B cell (primary cell): ENCODE results near the gene PGA3. TPM values are rescaled to one million over a fixed set of nuclear protein-coding genes. Genes with fewer than 3 reads are reported as not detected.
"Not testable (repeated sequence)": the region's sequence is repeated elsewhere in the genome, so short reads cannot be mapped to it uniquely, and the experiment has no call there.

Experiments used
- ATAC-seq: fragments of 200-7000 bp; cut with Tn5 transposase; one replicate; pipeline ENCODE4 v1.10.0; 2021; ENCODE audit warnings: low read depth, mild to moderate bottlenecking, moderate number of reproducible peaks, moderate library complexity
- CTCF ChIA-PET: fragments of 350-600 bp; sonication (Branson Sonifier 250); formaldehyde crosslinking; loops from one replicate; lab custom pipeline; 2021; ENCODE audit warnings: antibody characterized with exemption, inconsistent platforms; lab: Charles Lee
- POLR2A ChIA-PET: fragments of 350-600 bp; sonication (Branson Sonifier 250); formaldehyde crosslinking; loops from one replicate; lab custom pipeline; 2021; ENCODE audit warnings: antibody characterized with exemption; lab: Charles Lee
- DNase-seq: peaks from one replicate; pipeline ENCODE4 v3.0.0; 2013
- H2AFZ ChIP-seq: 2 replicates; pipeline ENCODE4 v1.6.1; 2012; ENCODE audit warnings: mild to moderate bottlenecking, low read depth, low read length; ENCODE audit not compliant: insufficient read depth, poor library complexity, severe bottlenecking
- H3K27ac ChIP-seq, 2 donors: 1 replicate in 1 of 2; 2 replicates in 1 of 2; pipeline ENCODE4 v1.5.1; 2012 to 2013; ENCODE audit warnings: low read length in 2 of 2, mild to moderate bottlenecking in 2 of 2, moderate library complexity in 1 of 2
- H3K27me3 ChIP-seq, 4 experiments: fragments of 200-600 bp in 1 of 4; sonication (generic) in 1 of 4; replicated peaks in 1 of 4; 1 replicate in 2 of 4; 2 replicates in 2 of 4; pipeline versions ENCODE4 v1.6.1 to v1.7.0; 2013 to 2016; ENCODE audit warnings: low read length in 3 of 4, mild to moderate bottlenecking in 2 of 4, mixed read lengths in 1 of 4, moderate library complexity in 1 of 4; ENCODE audit not compliant: insufficient read depth in 4 of 4, control insufficient read depth in 3 of 4; ENCODE audit errors: control extremely low read depth in 1 of 4
- H3K36me3 ChIP-seq, 2 experiments: replicated peaks in 1 of 2; 1 replicate in 1 of 2; 2 replicates in 1 of 2; pipeline versions ENCODE4 v1.6.1 to v1.7.1; 2013; ENCODE audit warnings: low read length in 1 of 2; ENCODE audit not compliant: insufficient read depth in 2 of 2, control insufficient read depth in 1 of 2; ENCODE audit errors: control extremely low read depth in 1 of 2, extremely low read depth in 1 of 2
- H3K4me1 ChIP-seq, 2 donors: fragments of 200-600 bp in 1 of 2; sonication (generic) in 1 of 2; 1 replicate in 1 of 2; 2 replicates in 1 of 2; pipeline versions ENCODE4 v1.5.1 to v1.6.1; 2013 to 2017; ENCODE audit warnings: low read length in 2 of 2; ENCODE audit not compliant: control insufficient read depth in 2 of 2, insufficient read depth in 2 of 2
- H3K4me2 ChIP-seq: replicated peaks from 2 replicates; pipeline ENCODE3; 2012; ENCODE audit warnings: mild to moderate bottlenecking, low read depth, low read length; ENCODE audit not compliant: poor library complexity, severe bottlenecking
- H3K4me3 ChIP-seq, 5 experiments: fragments of 200-600 bp in 1 of 5; sonication (generic) in 1 of 5; 1 replicate in 3 of 5; 2 replicates in 2 of 5; pipeline versions ENCODE4 v1.5.1 to v1.7.0; 2011 to 2016; ENCODE audit warnings: low read length in 4 of 5, mild to moderate bottlenecking in 4 of 5, low read depth in 2 of 5, control low read depth in 1 of 5, moderate library complexity in 1 of 5; ENCODE audit not compliant: insufficient read depth in 1 of 5; ENCODE audit errors: control extremely low read depth in 1 of 5, extremely low read depth in 1 of 5
- H3K79me2 ChIP-seq: fragments of 200-600 bp; sonication (generic); one replicate; pipeline ENCODE4 v1.6.0; 2016; ENCODE audit warnings: low read length; ENCODE audit not compliant: control insufficient read depth, insufficient read depth
- H3K9ac ChIP-seq: fragments of 200-600 bp; sonication (generic); 2 replicates; pipeline ENCODE4 v1.6.1; 2017; ENCODE audit warnings: mild to moderate bottlenecking, low read length, moderate library complexity
- H3K9me3 ChIP-seq, 3 donors: one replicate each; pipeline versions ENCODE4 v1.6.1 to v1.7.1; 2013; ENCODE audit warnings: low read length in 2 of 3; ENCODE audit not compliant: control insufficient read depth in 2 of 3, insufficient read depth in 1 of 3; ENCODE audit errors: control extremely low read depth in 1 of 3
- H4K20me1 ChIP-seq: 2 replicates; pipeline ENCODE4 v1.6.0; 2012; ENCODE audit warnings: mild to moderate bottlenecking, low read length; ENCODE audit not compliant: insufficient read depth, control insufficient read depth, poor library complexity, severe bottlenecking
- H3K27ac Mint-ChIP-seq: one replicate; pipeline ENCODE4 v1.8.0; 2021; ENCODE audit warnings: mixed read lengths
- H3K27me3 Mint-ChIP-seq: one replicate; pipeline ENCODE4 v1.8.0; 2021; ENCODE audit warnings: mixed read lengths
- H3K4me1 Mint-ChIP-seq: one replicate; pipeline ENCODE4 v1.8.0; 2021; ENCODE audit warnings: mixed read lengths
- H3K4me3 Mint-ChIP-seq: one replicate; pipeline ENCODE4 v1.8.0; 2021; ENCODE audit warnings: mixed read lengths
- H3K9me3 Mint-ChIP-seq: one replicate; pipeline ENCODE4 v1.8.0; 2022; ENCODE audit warnings: mixed read lengths; ENCODE audit not compliant: insufficient read depth
- WGBS: methylation state at CpG from one replicate; pipeline ENCODE4 v1.1.5; 2013; ENCODE audit warnings: missing lambda C conversion rate; ENCODE audit not compliant: insufficient coverage; 5-methylcytosine and 5-hydroxymethylcytosine counted together
- intact Hi-C: fragments of 100-400 bp; cut with micrococcal nuclease; formaldehyde crosslinking; loops from one replicate; pipeline ENCODE4 v1.10.0; 2022
- polyA plus RNA-seq: library from polyadenylated mRNA; depleted of rRNA; stranded (reverse); fragments of >200 nt; gene quantifications from 2 replicates; pipeline ENCODE4 v1.2.3, GENCODE V29; 2012
- total RNA-seq, 2 donors: library from RNA; stranded (reverse); fragments of 120-200 nt in 1 of 2; gene quantifications; 1 replicate in 1 of 2; 2 replicates in 1 of 2; pipeline versions ENCODE4 v1.2.3 to v1.2.4, GENCODE V29; 2013 to 2022

The PGA3 gene
- total and polyA plus RNA-seq, 2 donors (not counting 1 experiment from before 2014, with no cell fraction given): not detected

DNA sequence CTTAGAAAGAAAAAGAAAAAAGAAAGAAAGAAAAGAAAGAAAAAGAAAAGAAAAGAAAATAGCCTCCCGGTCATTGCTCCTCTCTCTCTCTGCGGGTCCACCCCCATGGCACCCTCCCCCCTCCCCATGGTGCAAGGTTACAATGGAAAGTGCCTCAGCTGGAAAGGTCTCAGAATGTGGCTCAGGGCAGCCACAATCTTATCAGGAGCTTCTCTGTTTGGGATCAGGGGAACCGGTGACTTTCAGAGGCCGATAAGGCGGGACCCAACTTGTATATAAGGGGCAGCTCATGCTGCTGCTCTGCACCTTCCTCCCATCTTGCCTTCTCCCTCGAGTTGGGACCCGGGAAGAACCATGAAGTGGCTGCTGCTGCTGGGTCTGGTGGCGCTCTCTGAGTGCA, 18.7 kb downstream of the PGA3 start, which contains the start of gene PGA4:
PGA4 (plus strand) TSS at position 301 of the 400 bp plus-strand sequence; CDS start at position 355, 54 bp downstream.
- H4K20me1 ChIP-seq, POLR2A ChIA-PET, H3K9me3 Mint-ChIP-seq, intact Hi-C loops, H3K27me3 Mint-ChIP-seq, ATAC-seq, H3K79me2 ChIP-seq, H3K27ac ChIP-seq, H3K9ac ChIP-seq, H3K4me3 Mint-ChIP-seq, CTCF ChIA-PET, H3K27ac Mint-ChIP-seq, H3K4me3 ChIP-seq, H3K4me1 ChIP-seq, H3K4me1 Mint-ChIP-seq, H3K27me3 ChIP-seq, H3K9me3 ChIP-seq, H2AFZ ChIP-seq, H3K4me2 ChIP-seq, DNase-seq, H3K36me3 ChIP-seq: not testable (repeated sequence)
- WGBS: no CpG with 5 or more reads among the region's 8 CpGs

GRCh38 chr11:61222692-61223091, 19.4 kb downstream of the PGA3 start:
- H3K27me3 Mint-ChIP-seq, H3K27ac Mint-ChIP-seq, ATAC-seq, H4K20me1 ChIP-seq, H3K36me3 ChIP-seq, H3K9me3 Mint-ChIP-seq, H2AFZ ChIP-seq, H3K27ac ChIP-seq, H3K4me3 Mint-ChIP-seq, POLR2A ChIA-PET, H3K9me3 ChIP-seq, H3K4me3 ChIP-seq, H3K79me2 ChIP-seq, H3K4me2 ChIP-seq, H3K4me1 ChIP-seq, H3K27me3 ChIP-seq, intact Hi-C loops, CTCF ChIA-PET, DNase-seq, H3K9ac ChIP-seq, H3K4me1 Mint-ChIP-seq: not testable (repeated sequence)
- WGBS: no CpG with 5 or more reads among the region's 5 CpGs

DNA sequence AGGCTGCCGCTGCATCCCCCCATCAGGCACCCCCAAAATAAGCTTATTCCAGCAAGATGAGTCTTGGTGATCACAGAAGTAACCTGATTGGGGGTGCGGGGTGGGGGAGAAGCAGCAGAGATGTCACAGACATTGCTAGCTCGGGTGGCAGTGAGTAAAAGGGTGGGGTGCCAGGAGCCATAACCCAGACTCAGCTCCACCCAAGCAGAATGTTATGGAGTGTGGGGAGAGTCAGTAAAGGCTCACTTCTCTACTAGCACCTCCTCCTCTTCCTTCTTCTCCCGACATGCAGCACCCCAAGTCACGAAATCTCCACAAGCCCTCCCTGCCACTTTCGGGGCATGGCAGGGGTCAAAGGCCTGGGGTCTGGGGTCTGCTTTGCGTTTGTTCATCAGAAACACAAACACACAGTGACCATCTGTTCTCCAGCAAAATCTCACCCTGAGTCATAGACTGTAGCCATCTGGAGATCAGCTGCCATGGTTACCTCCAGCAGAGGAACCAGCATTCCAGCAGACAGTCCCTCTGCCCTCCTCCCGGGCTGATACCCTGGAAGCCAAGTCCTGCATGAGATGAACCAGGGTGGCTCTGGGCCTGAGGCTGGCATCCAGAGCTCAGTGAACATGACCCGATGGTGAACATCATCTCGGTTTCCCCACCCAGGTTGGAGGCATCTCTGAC, 23.3 kb downstream of the PGA3 start:
- H3K79me2 ChIP-seq, DNase-seq, CTCF ChIA-PET, H3K4me2 ChIP-seq, H3K27me3 ChIP-seq, H3K27ac Mint-ChIP-seq, intact Hi-C loops, H3K9ac ChIP-seq, H3K27ac ChIP-seq, H3K36me3 ChIP-seq, H3K4me3 ChIP-seq, POLR2A ChIA-PET, H3K9me3 ChIP-seq, ATAC-seq, H4K20me1 ChIP-seq, H3K4me3 Mint-ChIP-seq, H3K9me3 Mint-ChIP-seq, H2AFZ ChIP-seq, H3K27me3 Mint-ChIP-seq, H3K4me1 Mint-ChIP-seq, H3K4me1 ChIP-seq: not testable (repeated sequence)
- no CpG with 5 or more reads among the region's 10 CpGs for WGBS

DNA sequence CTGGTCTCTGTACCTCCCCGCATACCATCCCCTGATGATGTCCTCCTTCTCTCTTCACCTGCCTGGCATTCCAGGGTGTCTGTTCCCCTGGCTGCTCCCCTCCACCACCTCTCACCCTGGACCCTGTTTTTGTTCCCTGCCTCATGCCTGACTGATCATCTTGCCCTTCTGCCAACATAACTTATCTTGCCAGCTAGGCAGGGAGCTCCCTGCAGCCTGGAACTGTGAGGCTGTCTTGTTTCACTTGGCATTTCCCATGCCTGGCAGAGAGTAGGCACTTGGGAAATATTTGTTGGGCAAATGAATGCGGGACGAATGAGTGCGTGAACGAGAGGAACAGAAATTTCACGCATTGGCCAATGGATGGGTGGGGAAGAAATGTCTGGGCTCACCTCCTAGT, 26.1 kb downstream of the PGA3 start:
- H2AFZ ChIP-seq, H3K4me1 ChIP-seq, ATAC-seq, H3K9me3 ChIP-seq, H3K27ac Mint-ChIP-seq, H3K27me3 Mint-ChIP-seq, H3K4me3 Mint-ChIP-seq, intact Hi-C loops, DNase-seq, H3K9ac ChIP-seq, H4K20me1 ChIP-seq, H3K27ac ChIP-seq, H3K4me3 ChIP-seq, CTCF ChIA-PET, H3K4me1 Mint-ChIP-seq, H3K36me3 ChIP-seq, H3K27me3 ChIP-seq, H3K4me2 ChIP-seq, H3K9me3 Mint-ChIP-seq, POLR2A ChIA-PET, H3K79me2 ChIP-seq: not testable (repeated sequence)
- no CpG with 5 or more reads among the region's 6 CpGs for WGBS
